Stimulated activated naive CD4-positive, alpha-beta T cell (primary cell): Measurements from ENCODE around the gene SEPTIN3.
A peak's percentile ranks its signal among the peaks of the same experiment; 100 is the strongest.
"Not testable (repeated sequence)": the region's sequence is repeated elsewhere in the genome, so short reads cannot be mapped to it uniquely, and the experiment has no call there.

Experiments used
- DNase-seq, 6 experiments: peaks; one replicate each; lab custom pipeline; 2025; lab: John Stamatoyannopoulos, UW

Gene SEPTIN3

GRCh38 chr22:41943661-41944209 is 25.5 kb upstream of the SEPTIN3 start:
- no peak for DNase-seq

- peak; percentile 67 to 93 (median 84) for DNase-seq
Measured at GRCh38 chr22:41946629-41947423, 22.4 kb upstream of the SEPTIN3 start, which contains the start of gene CENPM. TSS of gene CENPM (minus strand) at chr22:41947152. CDS start at chr22:41947076, 76 bp downstream.

GRCh38 chr22:41947424-41948080 is 21.7 kb upstream of the SEPTIN3 start:
- no peak for DNase-seq

GRCh38 chr22:41948142-41948541 is 21.1 kb upstream of the SEPTIN3 start:
- DNase-seq = no peak

- DNase-seq = not testable (repeated sequence)
Measured at GRCh38 chr22:41948928-41949296, 20.3 kb upstream of the SEPTIN3 start.

GRCh38 chr22:41949297-41949965 is 19.8 kb upstream of the SEPTIN3 start:
- no peak for DNase-seq

GRCh38 chr22:41951898-41952474 is 17.3 kb upstream of the SEPTIN3 start, which contains the start of gene SMIM45:
TSS of gene SMIM45 (plus strand) at chr22:41952150.
- DNase-seq = no peak

- no peak for DNase-seq
Measured at GRCh38 chr22:41952713-41953112, 16.5 kb upstream of the SEPTIN3 start.

- no peak for DNase-seq
Measured at GRCh38 chr22:41957941-41958556, 11.2 kb upstream of the SEPTIN3 start.

GRCh38 chr22:41963453-41964111 is 5.7 kb upstream of the SEPTIN3 start:
- DNase-seq = no peak

GRCh38 chr22:41964112-41964491 is 5.1 kb upstream of the SEPTIN3 start:
- no peak for DNase-seq

GRCh38 chr22:41966225-41966606 is 3.0 kb upstream of the SEPTIN3 start:
- DNase-seq = no peak

- DNase-seq = peak in 3 of 6 experiments; percentile 21 to 60 (median 43)
Measured at GRCh38 chr22:41966607-41967240, 2.5 kb upstream of the SEPTIN3 start.

GRCh38 chr22:41968601-41969000 is 642 bp upstream of the SEPTIN3 start:
- no peak for DNase-seq

GRCh38 chr22:41970601-41971000 is 1.4 kb downstream of the SEPTIN3 start:
- DNase-seq = no peak

GRCh38 chr22:41971431-41971830 is 2.2 kb downstream of the SEPTIN3 start:
- DNase-seq = no peak

GRCh38 chr22:41974691-41975290 is 5.5 kb downstream of the SEPTIN3 start:
- DNase-seq = no peak

GRCh38 chr22:41975299-41976069 is 6.2 kb downstream of the SEPTIN3 start:
- no peak for DNase-seq
